OCI-M2 (cell line): ENCODE data around the gene RPS28.

Experiments used
- DNase-seq: peaks from one replicate; lab custom pipeline; 2025; ENCODE audit not compliant: unreplicated experiment; lab: John Stamatoyannopoulos, UW

Gene RPS28

DNA sequence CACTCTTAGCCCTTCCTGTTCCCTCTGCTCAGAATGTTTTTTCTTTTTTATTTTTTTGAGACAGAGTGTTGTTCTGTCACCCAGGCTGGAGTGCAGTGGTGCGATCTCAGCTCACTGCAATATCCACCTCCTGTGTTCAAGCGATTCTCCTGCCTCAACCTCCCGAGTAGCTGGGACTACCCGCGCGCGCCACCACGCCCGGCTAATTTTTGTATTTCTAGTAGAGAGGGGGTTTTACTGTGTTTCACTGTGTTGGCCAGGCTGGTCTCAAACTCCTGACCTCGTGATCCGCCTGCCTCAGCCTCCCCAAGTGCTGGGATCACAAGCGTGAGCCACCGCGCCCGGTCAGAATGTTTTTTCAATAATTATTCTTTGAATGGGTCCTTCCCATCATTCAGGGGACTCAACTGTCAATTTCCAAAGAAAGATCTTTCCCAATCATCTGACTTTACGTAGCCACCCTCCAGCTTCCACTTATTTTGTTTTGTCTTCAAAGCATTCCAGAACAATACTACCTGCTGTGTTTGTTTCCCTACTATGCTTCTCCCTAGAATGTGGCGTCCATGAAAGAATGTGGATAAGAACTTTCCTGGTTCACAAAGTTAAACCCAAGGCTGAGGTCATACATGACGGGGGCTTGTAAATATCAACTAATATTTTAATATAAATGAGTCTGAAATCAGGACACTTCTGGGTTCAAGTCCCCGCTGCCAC lies 1.3 kb upstream of the RPS28 start:
- no peak for DNase-seq

DNA sequence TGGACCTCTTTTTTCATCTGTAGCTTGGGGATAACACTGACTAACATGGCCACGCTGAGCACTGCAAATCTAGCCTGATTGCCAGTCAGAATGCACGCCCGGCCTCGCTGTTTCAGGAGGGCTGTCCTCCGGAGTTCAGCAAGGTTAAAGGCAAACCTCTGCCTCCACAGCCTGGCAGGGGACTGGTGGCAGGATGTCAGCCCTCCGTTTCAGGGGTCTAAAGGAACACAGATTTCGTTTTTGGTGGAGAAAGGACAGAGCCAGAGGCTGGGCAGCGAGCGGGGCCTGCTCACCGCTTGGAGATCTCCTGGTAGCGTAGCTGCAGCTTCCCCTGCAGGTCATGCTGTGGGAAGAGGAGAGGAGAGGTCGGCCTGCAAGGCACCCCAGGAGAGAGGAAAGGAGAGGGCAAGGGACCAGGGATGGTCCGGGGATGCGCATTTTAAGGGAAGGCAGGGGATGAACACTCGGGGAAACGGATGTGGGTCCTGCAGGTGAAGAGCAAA lies 681 bp upstream of the RPS28 start:
- DNase-seq, result no peak

DNA sequence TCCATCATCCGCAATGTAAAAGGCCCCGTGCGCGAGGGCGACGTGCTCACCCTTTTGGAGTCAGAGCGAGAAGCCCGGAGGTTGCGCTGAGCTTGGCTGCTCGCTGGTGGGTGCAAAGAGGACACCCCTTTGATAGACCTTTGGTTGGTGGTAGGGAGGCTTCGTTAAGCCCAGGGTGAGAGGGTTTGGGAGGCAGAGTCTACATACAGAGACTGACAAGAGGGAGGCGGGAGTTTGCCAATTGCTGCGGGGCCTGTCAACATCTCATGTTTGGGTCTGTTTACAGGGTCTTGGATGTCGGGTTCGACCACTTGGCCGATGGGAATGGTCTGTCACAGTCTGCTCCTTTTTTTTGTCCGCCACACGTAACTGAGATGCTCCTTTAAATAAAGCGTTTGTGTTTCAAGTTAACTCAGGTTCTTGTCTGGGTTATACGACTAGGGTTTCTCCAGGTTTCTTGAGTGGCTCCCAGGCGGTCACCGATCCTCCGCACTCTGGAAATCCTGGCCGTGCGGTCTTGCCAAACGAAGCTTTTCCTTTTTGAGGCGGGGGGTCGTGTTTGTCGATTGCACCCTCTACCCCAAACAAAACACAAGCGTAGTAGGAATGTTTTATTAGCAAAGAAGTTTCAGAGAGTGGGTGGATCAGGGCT lies 816 bp downstream of the RPS28 start:
- no peak for DNase-seq

DNA sequence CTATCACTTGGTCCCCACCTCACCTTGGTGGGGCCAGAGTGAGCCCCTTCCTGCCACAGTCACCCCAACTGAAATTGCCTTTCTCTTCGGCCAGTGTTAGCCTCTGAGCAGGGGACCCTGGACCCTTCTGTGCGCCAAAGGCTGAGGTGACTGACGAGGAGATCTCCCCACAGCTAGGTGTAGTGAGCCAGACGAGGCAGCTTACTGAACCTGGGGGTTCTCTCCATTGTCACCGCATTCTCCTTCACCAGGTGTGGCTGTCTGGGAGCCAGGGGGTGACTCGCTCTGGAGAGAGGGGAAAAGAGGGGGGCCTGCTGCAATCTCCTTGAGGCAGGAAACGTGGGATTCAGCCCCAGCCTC lies 1.3 kb downstream of the RPS28 start:
- no peak for DNase-seq

DNA sequence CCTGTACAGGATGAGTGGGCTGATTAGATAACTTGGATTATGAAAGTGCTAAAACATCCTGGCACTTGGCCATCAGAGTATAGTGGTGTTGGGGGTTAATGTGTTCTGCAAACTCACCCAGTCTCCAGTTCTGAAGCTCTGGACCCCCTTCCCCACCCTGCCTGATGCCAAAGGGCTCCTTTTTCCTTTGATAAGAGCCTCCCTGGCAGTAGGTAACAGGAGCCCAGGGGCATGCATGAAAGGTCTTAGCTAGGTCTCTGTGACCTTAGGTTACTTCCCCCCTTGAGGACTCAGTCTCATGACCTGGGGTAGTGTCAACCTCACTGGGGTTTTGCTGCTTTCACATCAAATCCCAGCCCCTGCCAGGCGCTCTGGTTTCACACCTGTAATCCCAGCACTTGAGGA lies 2.5 kb downstream of the RPS28 start:
- no peak for DNase-seq

DNA sequence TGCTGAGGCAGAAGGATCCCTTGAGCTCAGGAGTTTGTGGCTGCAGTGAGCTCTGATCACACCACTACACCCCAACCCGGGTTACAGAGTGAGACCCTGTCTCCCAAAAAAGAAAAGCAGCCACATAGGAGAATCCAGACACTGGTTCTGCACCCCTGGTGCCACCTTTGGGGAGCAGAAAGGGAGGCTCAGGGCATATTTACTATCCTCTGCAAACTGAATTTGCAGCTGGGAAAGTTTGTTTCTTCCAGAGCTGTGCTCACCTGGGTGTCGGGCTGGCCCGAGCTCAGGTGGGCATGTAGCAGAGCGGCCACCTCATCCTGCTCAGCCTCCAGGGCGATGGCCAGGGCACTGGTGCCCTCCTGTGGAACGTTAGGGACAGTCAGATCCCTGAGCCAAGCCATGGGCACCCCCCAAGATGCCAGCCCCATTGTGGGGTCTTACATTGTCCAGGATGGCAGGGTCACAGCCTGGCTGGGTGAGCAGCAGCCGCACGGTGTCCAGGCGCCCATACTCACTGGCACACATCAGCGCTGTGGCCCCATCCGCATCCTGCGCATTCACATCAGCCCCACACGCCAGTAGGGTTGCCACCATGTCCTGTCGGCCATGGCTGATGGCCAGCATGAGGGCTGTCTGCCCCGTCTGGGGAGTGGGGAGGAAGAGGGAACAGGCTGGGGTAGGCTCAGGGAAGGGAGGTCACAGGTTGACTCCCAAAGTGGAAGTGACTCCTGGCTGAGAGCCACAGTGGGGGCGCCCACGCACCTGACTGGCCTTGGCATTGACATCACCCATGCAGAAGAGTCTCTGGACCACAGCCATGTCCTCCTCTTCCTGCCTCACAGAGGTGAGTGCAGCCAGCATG lies 3.1 kb downstream of the RPS28 start:
- no peak for DNase-seq

DNA sequence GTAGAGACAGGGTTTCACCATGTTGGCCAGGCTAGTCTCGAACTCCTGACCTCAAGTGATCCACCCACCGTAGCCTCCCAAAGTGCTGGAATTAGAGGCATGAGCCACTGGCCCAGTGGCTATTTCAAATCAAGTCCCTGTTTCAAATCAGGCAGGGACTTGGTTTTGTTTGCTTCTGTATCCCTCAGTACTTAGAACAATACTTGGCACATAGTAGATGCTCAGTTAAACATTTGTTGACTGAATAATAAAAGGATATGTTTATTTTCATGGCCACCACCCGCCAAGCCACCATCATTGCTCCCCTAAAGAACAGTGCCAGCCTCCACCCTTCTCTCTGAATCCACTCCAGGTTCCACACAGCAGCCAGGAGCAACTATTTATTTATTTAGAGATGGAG lies 4.2 kb downstream of the RPS28 start:
- DNase-seq, result no peak

DNA sequence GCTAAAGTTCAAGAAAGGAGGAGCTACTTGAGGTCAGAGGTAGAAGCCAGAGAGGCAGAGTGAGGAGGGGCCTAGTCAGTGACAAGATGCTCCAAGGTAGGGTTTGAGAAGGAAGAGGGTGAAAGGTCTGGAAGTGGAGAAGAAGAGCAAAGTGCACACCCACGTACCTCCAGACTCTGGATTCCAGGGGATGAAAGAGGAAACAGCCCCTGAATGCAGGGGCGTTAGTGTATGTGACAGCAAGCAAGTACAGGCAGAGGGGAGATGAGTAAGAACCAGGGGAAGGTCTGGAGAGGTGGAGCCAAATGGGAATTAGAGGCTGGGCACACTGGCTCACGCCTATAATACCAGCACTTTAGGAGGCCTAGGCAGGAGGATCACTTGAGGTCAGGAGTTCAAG lies 8.7 kb downstream of the RPS28 start:
- no peak for DNase-seq

DNA sequence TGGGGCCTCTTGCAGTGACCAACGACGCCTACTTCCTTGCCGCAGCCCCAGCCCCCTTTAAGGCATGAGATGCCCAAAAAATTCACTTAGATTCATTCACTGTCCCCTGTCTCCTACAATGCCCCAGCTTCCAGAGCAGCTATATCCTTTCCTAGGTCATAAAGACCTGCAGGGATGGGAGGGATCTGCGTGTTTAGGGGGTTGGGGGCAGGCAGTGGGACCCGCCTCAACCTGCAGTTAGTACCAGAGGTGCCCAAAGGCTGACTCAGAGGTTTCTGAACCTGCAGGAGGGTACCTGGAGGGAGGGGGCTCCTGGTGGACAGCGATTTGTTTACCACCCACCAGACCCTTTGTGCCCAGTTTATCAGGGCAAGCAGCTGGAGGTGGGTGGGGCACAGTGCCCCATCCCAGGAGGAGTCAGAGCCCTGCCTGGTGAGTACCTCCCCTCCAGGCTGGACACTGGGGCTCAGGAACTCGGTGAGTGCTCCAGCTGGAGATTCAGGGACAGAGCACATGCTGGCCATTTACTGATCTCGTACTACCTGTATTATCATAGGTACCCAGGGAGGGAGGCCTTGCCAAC lies 10.1 kb downstream of the RPS28 start:
- no peak for DNase-seq

DNA sequence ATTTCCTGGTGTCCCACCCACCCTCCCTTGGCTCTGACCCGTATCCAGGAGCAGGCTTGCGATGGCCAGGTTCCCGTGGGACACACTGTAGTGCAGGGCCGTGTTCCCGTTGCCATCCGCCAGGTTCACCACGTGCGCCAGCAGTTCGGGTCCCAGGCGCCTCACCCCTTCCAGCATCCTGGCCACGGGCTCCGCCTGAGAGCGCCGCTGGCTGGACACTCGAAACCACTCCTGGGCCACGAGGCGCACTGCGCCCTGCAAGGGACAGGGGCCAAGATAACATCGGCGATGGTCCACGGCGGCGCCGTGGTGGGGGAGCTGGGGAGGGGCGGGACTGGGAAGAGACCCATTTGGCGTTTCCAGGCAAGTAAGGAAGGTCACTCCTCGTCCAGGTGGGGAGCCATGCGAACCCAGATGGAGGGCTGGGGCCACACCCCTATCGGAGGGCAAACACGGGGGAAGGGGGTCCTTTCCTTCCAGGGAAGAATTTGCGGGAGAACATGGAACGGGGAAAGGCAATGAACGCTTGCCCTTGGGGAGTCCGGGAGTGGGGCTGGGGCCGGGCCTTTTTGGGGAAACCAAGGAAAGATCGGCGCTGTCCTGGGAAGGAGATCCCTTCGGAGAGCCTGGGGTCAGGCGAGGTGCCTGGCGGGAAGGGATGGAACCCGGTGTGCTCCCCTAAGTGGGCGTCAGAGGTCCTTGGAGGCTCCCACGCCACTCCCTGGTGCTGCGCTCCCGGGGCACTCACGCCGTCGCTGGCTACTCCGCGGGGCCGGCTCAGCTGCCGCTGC lies 11.9 kb downstream of the RPS28 start:
- DNase-seq, result no peak

DNA sequence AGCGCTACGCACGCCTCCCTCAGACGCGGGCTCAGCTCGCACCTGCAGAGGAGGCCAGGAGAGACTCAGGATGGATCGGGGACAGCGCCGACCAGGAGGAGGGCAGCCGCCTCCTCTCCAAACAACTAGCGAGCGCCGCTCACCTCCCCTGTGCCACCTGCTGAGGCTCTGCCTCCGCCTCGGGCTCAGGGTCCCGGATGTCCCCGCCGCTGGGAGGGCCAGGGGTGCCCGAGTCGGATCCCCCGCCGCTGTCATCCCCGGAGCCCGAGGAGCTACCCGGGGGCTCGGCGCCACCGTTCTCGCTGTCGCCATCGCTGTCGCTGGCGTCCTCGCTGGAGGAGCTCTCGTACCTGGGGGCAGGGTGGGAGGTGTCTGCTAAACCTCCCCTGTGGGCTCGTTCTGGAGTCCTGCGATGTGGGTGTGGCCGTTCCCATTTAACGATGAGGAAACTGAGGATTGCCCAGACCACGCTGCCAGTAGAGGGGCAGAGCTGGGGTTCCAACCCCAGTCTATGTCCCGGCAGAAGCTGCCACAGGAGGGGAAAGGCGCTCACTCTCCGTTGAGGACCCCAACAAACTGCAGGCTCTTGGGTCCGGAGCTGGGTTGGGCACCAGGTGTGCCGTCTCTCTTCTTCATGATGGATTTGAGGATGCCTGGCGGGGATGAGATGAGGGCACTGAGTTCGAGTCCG lies 12.6 kb downstream of the RPS28 start:
- no peak for DNase-seq

DNA sequence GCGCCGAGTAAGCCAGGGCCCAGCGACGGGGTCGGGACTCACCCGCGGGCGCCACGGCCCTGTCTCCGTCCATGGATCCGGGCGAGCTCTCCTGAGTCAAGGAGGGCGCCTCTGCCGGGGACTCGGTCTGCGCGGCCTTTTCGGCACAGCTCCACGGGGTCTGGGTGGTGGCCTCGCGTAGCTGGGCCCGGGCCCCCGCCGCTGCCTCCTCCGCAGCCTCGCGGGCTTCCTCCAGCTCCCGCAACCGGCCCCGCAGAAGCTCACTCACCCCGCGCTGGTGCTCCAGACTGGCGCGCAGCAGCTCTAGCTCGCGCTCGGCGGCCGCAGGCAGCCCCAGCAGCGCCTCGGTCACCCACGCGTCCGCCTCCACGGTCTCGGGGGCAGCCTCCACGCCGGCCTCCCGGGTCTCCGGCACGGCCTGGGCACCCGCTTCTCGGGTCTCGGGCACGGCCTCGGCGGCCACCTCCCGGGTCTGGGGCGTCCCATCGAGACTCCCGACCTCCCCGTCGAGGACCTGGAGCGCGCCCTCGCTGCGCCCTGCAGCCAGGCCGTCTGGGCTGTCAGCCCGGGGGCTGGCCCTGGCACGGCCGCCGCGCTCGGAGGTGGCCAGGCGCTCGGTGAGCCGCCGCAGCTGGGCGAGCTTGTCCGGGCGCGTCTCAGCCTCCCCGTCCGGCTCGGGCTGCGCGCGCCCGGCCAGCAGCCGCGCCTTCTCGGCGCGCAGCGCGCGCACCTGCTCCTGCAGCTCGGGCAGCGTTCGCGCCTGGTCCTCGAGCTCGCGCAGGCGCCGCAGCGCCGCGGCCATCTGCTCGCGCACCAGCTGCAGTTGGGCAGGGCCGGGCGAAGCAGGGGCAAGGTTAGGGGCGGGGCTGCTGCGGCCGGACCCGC lies 13.4 kb downstream of the RPS28 start:
- no peak for DNase-seq

DNA sequence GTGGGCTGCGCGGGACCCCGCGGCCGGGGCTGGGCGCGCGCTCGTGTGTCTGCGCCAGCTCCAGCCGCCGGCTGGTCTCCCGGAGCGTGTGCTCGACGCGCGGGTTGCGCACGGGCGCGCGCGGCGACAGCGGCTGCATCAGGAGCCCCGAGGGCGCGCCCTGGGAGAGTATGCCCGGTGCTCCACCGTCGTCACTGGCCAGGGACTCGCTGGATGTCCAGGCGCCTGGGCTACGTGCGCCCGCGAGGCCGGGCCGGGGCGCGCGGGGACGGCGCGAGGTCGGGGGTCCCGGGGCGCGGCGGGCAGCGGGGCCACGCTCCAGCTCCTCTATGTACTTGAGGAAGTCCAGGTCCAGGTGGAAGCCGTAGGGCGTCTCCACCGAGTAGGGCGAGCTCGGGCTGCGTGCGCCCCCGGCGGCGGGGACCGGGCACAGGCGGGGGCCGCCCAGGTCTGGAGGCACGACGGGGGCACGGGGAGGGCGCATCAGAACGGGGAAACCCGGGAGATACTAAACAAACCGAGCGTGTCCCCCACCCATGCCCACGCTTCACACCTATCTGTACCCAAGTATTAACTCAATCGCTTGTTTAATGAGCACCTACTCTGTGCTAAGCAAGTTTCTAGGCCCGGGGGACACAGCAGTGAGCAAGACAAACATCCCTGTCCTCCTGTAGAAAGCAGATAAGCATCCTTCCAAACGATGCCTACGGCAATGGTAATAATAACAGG lies 14.2 kb downstream of the RPS28 start:
- no peak for DNase-seq

DNA sequence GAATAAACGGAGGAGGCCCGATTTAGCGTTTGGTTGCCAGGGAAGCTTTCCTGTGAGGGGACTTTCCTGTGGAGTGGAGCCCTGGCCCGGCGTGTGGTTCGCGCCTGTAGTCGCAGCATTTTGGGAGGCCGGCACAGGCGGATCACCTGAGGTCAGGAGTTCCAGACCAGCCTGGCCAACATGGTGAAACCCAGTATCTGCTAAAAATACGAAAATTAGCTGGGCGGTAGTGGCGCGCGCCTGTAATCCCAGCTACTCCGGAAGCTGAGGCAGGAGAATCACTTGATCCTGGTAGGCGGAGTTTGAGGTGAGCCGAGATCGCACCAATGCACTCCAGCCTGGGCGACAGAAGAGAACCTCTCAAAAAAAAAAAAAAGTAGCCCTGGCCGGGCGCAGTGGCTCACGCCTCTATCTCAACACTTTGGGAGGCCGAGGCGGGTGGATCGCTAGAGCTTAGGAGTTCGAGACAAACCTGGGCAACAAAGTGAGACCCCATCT lies 14.8 kb downstream of the RPS28 start:
- DNase-seq, result no peak

DNA sequence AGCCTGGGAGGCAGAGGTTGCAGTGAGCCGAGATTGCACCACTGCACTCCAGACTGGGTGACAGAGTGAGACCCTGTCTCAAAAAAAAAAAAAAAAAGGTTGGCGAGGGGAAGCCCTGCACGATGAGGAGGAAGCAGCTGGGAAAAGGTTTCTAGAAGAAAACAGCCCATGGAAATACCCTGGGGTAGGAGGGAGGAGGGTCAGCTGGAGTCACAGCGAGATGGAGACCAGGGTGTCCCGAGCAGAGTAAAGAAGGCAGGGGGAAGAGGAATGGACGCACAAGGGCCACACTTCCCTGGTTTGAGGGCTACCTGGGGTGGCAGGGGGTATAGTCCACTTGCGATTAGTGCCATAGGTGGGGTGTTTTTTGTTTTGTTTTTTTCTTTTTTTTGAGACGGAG lies 15.4 kb downstream of the RPS28 start:
- DNase-seq, result no peak

DNA sequence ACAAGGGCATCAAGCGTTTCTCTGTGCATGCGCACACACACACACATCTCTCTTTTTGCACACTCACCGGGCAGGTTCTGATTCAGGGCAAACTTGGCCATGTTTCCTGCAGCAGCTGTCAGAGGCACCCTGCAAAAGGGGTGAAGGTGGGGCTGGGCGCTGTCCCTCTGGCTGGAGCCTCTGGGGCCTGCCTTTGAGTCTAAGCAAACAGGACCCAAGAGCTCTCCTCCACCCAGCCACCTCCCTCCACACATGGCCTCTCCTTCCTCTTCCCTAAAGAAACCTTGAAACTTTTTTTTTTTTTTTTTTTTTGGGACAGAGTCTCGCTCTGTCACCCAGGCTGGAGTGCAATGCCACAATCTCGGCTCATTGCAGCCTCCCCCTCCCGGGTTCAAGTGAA lies 16.4 kb downstream of the RPS28 start:
- DNase-seq, result no peak

DNA sequence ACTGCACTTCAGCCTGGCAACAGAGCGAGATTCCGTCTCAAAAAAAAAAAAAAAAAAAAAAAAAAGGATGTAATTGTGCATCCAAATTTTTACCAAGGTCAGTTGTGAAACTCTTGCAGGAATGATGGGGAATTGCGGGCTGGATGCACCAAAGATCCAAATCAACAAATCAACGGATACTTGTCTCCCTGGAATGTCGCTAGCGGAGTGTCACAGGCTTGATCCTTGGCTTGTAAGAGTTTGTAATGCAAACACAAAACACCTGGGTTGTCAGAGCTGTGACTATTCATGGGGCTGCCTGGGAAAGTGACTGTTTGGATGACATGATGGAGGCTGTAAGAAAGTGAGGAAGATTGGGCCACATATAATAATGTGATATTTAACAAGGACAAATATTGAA lies 17.5 kb downstream of the RPS28 start:
- DNase-seq, result no peak

DNA sequence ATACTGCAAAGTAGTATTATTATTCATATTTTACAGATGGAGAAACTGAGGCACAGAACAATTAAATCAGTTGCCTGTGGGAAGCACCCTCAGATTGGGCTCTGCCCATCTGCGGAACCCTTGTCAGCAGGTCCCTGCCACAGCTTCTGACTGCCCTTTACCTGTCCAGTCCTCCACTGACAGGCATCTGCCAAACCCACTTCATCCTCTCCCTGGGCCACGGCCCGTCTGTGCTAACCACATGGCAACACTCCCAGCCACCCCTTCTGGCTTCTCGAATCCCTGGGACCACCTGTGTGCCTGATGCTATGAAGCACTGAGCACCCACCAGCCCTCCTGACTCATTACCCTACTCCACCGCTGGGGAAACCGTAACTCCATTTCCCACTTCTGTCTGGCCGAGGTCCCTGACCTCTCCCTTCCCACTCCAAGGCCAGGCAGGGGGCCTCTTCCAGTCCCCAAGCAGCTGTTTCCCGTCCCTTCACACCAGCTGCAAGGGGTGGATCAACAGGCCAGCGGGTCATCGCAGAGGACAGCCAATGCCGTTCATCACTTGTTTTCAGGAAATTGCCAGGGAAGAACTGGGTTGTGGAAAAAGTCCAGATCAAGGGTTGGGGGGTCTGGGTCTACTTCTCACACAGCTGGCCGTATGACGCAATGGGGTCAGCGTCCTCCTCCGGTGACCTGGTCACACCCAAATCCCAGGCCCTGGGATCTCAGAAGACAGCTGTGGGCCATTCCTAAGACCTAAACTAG lies 19.2 kb downstream of the RPS28 start:
- DNase-seq, result no peak
